IPS-18a (cell line): ENCODE data around the gene SDK1.

Experiments used
- H3K27ac ChIP-seq: one replicate; pipeline ENCODE4 v1.5.1; 2013; ENCODE audit warnings: low read length
- H3K27me3 ChIP-seq: one replicate; pipeline ENCODE4 v1.6.1; 2013; ENCODE audit warnings: mild to moderate bottlenecking, low read length; ENCODE audit not compliant: control insufficient read depth, insufficient read depth
- H3K36me3 ChIP-seq: one replicate; pipeline ENCODE4 v1.6.1; 2013; ENCODE audit warnings: low read depth, low read length; ENCODE audit not compliant: control insufficient read depth
- H3K4me1 ChIP-seq: one replicate; pipeline ENCODE4 v1.6.1; 2013; ENCODE audit warnings: low read depth, low read length; ENCODE audit not compliant: control insufficient read depth
- H3K4me3 ChIP-seq: one replicate; pipeline ENCODE4 v1.5.1; 2013; ENCODE audit warnings: low read length
- H3K9ac ChIP-seq: one replicate; pipeline ENCODE4 v1.6.1; 2013; ENCODE audit warnings: mild to moderate bottlenecking, low read length, moderate library complexity
- H3K9me3 ChIP-seq: one replicate; pipeline ENCODE4 v1.6.1; 2013; ENCODE audit warnings: low read depth, low read length; ENCODE audit not compliant: control insufficient read depth

Gene SDK1

DNA sequence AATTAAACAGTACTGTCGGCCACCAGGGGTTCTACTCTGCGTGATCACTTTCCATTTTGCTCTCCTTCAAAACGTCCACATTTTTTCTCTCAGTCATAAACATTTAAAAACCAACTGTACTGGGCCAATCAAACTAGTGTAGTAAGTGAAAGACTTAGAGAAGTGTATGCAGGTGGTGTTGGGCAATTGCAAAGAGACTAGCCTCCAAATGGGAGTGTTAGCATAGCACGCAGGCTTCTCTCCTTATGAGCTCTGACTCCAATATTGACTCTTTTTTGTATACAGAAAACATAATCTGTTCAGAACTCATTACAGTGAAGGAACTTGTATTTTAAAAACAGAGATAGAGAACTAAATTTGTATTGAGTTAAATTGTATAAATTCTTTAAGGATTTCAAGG is 150.6 kb downstream of the SDK1 start:
- Histone ChIP-seq H3K36me3 (no peaks in the 10 kb centered on the region), H3K9ac (no peak overlapping the region), H3K9me3 (no peaks in the 10 kb centered on the region), H3K27ac (no peak overlapping the region), H3K27me3 (no peaks in the 10 kb centered on the region), H3K4me3 (no peak overlapping the region), H3K4me1 (peaks cover 7% of the 10 kb centered on the region)

DNA sequence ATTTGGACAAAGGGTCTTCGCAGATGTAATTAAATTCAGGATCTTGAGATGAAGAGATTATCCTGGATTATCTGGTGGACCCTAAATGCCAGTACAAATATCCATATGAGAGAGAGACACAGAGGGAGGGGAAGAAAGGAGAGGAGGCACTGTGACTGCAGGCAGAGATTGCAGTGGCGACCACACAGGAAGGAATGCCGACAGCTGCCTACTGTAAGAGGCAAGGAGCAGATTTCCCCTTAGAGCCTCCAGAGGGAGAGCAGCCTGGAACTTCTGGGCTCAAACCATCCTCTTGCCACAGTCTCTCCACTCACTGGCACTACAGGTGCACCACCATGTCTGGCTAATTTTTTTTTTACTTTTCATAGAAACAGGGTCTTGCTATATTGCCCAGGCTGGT is 152.3 kb downstream of the SDK1 start:
- Histone ChIP-seq H3K36me3 (no peaks in the 10 kb centered on the region), H3K27me3 (no peaks in the 10 kb centered on the region), H3K27ac (no peak overlapping the region), H3K4me1 (peaks cover 7% of the 10 kb centered on the region), H3K9ac (no peak overlapping the region), H3K9me3 (no peaks in the 10 kb centered on the region), H3K4me3 (no peak overlapping the region)

DNA sequence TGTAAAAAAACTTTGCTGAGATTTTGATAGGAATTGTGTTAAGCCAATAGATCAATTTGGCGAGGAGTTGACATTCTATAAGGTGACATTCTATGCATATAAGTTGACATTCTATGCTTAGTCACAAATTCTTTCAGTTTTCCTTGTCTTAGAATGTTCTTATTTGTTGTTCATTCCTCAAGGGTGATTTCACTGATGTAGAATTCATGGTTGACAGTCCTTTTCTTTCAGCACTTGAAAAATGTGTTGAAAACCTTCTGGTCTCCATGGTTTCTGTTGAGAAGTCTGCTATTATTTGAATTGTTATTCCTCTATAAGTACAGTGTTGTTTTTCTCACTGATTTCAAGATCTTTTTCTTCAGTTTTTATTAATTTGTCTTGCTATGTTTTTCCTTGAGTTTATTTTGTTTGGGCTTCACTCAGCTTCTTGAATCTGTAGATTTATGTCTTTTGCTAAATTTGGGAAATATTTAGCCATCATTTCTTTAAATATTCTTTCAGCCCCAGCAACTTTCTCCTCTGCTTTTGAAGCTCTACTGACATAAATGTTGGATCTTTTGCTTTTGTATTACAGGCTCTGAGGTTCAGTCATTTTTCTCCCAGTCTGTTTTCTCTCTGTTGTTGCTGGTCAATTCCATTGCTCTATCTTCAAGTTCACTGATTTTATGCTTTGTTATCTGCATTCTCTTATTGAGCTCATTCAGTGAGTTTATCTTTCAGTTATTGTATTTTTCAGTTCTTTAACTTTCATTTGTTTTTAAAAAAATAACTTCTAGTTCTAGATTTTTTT is 154.9 kb downstream of the SDK1 start:
- H3K9ac ChIP-seq, result no peak overlapping the region
- no peaks in the 10 kb centered on the region for H3K4me1 ChIP-seq
- H3K4me3 ChIP-seq, result no peak overlapping the region
- H3K27me3 ChIP-seq, result no peaks in the 10 kb centered on the region
- no peak overlapping the region for H3K27ac ChIP-seq
- no peaks in the 10 kb centered on the region for H3K9me3 ChIP-seq
- no peaks in the 10 kb centered on the region for H3K36me3 ChIP-seq

DNA sequence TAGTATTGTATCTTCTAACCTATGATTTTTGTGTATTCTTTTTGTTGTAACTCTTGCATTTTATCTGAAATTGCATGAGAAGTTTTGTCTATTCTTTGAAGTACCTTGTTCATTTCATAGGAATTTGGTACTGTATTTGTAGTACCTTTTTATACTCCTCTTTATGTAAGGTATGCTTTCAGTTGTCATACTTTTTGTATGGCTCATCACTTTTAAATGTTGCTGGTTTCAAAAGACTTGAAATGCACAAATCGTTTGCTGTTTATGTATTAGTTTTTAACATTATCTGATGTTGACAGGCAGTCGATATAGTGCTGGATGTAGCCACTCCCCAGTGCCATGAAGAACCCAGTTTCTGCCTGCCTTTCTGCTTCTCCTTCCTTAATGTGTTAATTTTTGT is 158.1 kb downstream of the SDK1 start:
- no peaks in the 10 kb centered on the region for H3K27me3 ChIP-seq
- no peaks in the 10 kb centered on the region for H3K9me3 ChIP-seq
- no peak overlapping the region for H3K4me3 ChIP-seq
- H3K27ac ChIP-seq, result no peak overlapping the region
- no peak overlapping the region for H3K9ac ChIP-seq
- H3K4me1 ChIP-seq, result no peaks in the 10 kb centered on the region
- no peaks in the 10 kb centered on the region for H3K36me3 ChIP-seq

DNA sequence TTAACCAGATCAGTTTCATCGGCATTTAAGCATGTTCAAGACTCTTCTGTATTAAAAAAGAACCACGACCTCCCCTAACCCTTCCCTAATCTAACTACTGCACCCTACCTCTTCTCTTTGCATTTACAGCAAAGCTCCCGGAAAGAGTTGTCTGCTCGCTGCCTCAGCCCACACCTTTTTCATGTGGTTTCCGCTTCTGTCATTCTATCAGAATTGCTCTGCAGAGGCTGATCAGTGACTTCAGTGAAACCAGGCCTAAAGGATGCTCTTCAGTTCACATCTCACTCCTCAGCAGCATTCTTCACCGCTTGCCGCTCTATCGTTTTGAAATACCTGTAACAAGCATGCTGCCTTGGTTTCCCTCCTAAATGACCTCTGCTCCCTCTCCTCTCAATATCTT is 160.9 kb downstream of the SDK1 start:
- Histone ChIP-seq H3K36me3 (no peaks in the 10 kb centered on the region), H3K27me3 (no peaks in the 10 kb centered on the region), H3K4me3 (no peak overlapping the region), H3K27ac (no peak overlapping the region), H3K4me1 (no peaks in the 10 kb centered on the region), H3K9me3 (no peaks in the 10 kb centered on the region), H3K9ac (no peak overlapping the region)

DNA sequence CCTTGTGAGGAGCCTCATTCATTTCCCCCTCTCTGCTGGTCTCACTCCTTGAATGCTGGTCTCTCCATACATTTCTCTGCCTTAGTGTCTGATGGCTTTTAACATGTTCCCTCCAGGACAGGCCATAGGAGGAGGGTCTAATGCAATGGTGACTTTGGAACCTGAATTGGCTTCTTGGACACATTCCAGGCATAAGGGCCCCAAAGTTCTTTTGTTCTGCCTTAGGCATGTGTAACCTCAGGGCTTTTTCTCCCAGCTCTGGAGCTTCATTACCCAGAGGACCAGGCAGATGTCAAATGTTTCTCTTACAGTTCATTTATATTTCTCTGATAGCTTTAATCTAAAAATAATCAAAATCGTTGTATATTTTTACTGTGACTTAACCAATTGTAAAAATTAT is 162.6 kb downstream of the SDK1 start:
- Histone ChIP-seq H3K36me3 (no peaks in the 10 kb centered on the region), H3K4me3 (no peak overlapping the region), H3K9me3 (no peaks in the 10 kb centered on the region), H3K4me1 (no peaks in the 10 kb centered on the region), H3K27me3 (no peaks in the 10 kb centered on the region), H3K9ac (no peak overlapping the region), H3K27ac (no peak overlapping the region)

DNA sequence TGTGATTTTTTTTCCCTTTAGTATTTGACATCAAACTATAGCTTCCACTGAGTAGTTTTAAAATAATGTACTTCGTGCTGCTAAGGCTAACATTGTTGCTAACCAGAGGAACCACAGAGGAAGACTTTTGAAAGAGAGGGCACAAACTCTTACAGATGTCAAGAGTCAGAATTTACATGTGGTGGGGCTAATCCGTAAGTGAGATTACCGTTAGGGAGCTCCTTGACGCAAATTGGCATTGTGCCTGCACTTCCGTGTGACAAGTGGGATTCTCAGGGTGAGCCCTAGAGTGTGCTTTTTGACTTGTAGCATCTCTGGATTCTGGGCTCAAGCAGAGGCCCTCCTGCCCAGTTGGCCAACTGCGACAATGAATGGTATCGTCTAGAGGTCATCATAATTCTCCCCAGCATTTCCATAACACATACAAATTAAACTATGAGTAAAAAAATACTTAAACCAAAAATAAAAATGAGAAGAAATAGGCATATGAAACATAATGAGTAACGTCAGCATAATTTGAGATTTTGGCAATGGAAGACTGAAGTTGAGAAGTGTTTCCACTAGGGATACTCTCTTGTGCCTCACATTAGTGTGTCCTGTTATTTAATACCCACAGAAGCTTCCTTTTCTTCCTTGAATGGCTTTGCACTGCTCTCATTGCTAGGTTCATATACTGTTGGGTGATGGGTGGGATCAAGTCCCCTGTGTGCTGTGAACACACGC is 164.0 kb downstream of the SDK1 start:
- no peaks in the 10 kb centered on the region for H3K4me1 ChIP-seq
- H3K36me3 ChIP-seq, result no peaks in the 10 kb centered on the region
- no peaks in the 10 kb centered on the region for H3K9me3 ChIP-seq
- H3K27me3 ChIP-seq, result no peaks in the 10 kb centered on the region
- no peak overlapping the region for H3K4me3 ChIP-seq
- no peak overlapping the region for H3K27ac ChIP-seq
- H3K9ac ChIP-seq, result no peak overlapping the region

DNA sequence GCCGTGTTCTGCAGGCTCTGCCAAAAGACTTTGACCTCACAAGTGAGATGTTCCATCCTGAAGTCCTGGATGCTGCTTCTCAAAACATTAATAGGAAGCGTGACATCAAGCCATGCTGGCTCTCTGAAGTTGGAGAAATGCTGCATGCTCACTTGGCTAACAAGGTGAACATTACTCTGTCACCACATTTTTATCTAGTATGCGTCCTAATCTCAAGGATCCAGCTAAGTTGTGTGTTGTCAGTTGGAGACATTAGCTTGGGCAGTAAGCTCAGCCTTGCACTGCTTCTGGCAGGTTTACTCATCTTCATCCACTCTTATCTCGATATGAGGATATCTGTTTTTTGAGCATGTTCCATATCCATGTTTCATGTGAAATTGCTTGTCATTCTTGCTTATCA is 165.2 kb downstream of the SDK1 start:
- H3K4me1 ChIP-seq, result no peaks in the 10 kb centered on the region
- no peaks in the 10 kb centered on the region for H3K27me3 ChIP-seq
- no peak overlapping the region for H3K9ac ChIP-seq
- no peaks in the 10 kb centered on the region for H3K9me3 ChIP-seq
- H3K36me3 ChIP-seq, result no peaks in the 10 kb centered on the region
- H3K27ac ChIP-seq, result no peak overlapping the region
- no peak overlapping the region for H3K4me3 ChIP-seq

DNA sequence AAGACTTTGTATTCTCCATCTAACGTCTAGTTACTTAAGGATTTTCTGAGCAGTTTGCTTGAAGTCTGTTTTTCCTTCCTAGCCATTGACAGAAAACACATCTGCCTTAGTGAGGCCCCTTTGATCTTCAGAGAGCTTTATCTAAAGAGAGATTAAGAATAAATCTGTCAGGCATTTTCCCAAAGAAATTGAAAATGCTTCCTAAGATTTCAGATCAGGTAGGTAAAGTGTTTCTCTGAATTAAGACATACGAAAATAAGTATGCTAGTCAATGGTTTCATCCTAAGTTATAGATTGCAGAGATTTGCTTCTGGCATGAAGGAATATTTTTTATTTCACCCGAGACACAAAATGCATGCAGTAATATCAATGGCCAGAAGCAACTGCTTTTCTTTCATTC is 168.6 kb downstream of the SDK1 start:
- Histone ChIP-seq H3K27ac (no peak overlapping the region), H3K36me3 (no peaks in the 10 kb centered on the region), H3K27me3 (no peaks in the 10 kb centered on the region), H3K4me1 (peaks cover 8% of the 10 kb centered on the region), H3K9me3 (no peaks in the 10 kb centered on the region), H3K4me3 (no peak overlapping the region), H3K9ac (no peak overlapping the region)

DNA sequence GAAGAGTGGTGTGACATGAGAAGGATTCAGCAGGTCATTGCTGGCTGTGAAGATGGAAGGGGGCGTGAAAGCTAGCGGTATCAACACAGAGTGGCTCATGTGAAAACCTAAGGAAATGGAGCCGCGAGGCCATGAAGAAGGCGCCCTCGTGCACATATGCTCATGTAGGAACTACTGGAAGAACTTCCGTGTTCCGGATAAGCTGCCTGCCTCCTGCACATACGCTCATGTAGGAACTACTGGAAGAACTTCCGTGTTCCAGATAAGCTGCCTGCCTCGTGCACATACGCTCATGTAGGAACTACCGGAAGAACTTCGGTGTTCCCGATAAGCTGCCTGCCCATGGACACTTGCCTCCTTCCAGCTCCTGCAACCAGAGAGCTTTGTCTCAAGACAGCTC is 179.1 kb downstream of the SDK1 start:
- Histone ChIP-seq H3K4me1 (peaks cover 4% of the 10 kb centered on the region), H3K9ac (no peak overlapping the region), H3K36me3 (no peaks in the 10 kb centered on the region), H3K4me3 (no peak overlapping the region), H3K27me3 (no peaks in the 10 kb centered on the region), H3K9me3 (no peaks in the 10 kb centered on the region), H3K27ac (no peak overlapping the region)

DNA sequence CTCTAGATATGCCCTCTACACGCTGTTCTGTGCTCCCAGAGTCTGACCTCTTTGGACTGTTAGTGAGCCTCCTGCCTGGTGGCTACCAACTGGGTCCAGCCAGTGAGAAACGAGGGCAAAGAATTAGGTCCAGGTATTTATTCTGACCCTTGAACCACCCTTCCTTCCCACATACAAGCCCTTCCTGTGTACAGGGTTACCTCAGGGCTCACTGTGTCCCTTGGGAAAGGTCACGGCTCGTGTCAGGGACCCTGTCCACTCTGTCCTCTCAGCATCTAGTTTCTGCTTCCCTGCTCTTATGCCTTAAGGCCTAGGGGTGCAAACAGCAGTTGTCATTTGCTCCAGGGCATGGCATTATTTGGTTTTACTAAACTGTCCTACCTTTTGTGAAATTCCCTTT is 180.4 kb downstream of the SDK1 start:
- H3K36me3 ChIP-seq, result no peaks in the 10 kb centered on the region
- H3K4me3 ChIP-seq, result no peak overlapping the region
- no peak overlapping the region for H3K9ac ChIP-seq
- H3K9me3 ChIP-seq, result no peaks in the 10 kb centered on the region
- peaks cover 4% of the 10 kb centered on the region for H3K4me1 ChIP-seq
- H3K27me3 ChIP-seq, result no peaks in the 10 kb centered on the region
- no peak overlapping the region for H3K27ac ChIP-seq
